ENCODE measurements around the gene IDUA.

Gene IDUA

GRCh38 chr4:1022051-1022738 lies 35.4 kb downstream of the IDUA start:
- DNase-seq (ENCODE audit: low spot score in 2 of 2): no peak
- H3K4me3 ChIP-seq: no peak overlapping the region
- H3K36me3 ChIP-seq (replicated peaks): peaks cover 15% of the 10 kb centered on the region
- no peaks in the 10 kb centered on the region for H3K4me1 ChIP-seq
- in situ Hi-C loops (cut with MboI; ENCODE audit: low sequenced_read_pairs): no loop called here
- H3K27me3 ChIP-seq (ENCODE audit: low read depth): no peaks in the 10 kb centered on the region
- H3K9me3 ChIP-seq: no peaks in the 10 kb centered on the region

GRCh38 chr4:1022739-1023066 lies 35.9 kb downstream of the IDUA start:
- Histone ChIP-seq H3K9me3 (no peaks in the 10 kb centered on the region), H3K36me3 (replicated peaks) (peaks cover 15% of the 10 kb centered on the region), H3K4me3 (no peak overlapping the region), H3K27me3 (ENCODE audit: low read depth) (no peaks in the 10 kb centered on the region), H3K4me1 (no peaks in the 10 kb centered on the region)
- in situ Hi-C loops (cut with MboI; ENCODE audit: low sequenced_read_pairs): no loop called here
- DNase-seq (ENCODE audit: low spot score in 2 of 2): no peak

- H3K4me1 ChIP-seq: no peaks in the 10 kb centered on the region
- H3K36me3 ChIP-seq (replicated peaks): peaks cover 15% of the 10 kb centered on the region
- DNase-seq (ENCODE audit: low spot score in 2 of 2): no peak
- H3K9me3 ChIP-seq: no peaks in the 10 kb centered on the region
- in situ Hi-C loops (cut with MboI; ENCODE audit: low sequenced_read_pairs): no loop called here
- no peak overlapping the region for H3K4me3 ChIP-seq
- no peaks in the 10 kb centered on the region for H3K27me3 ChIP-seq (ENCODE audit: low read depth)
These were observed 36.3 kb downstream of the IDUA start for GRCh38 chr4:1023075-1023640.

- H3K4me3 ChIP-seq: no peak overlapping the region
- H3K4me1 ChIP-seq: no peaks in the 10 kb centered on the region
- peaks cover 15% of the 10 kb centered on the region for H3K36me3 ChIP-seq (replicated peaks)
- no peaks in the 10 kb centered on the region for H3K9me3 ChIP-seq
- in situ Hi-C loops (cut with MboI; ENCODE audit: low sequenced_read_pairs): no loop called here
- no peaks in the 10 kb centered on the region for H3K27me3 ChIP-seq (ENCODE audit: low read depth)
- DNase-seq (ENCODE audit: low spot score in 2 of 2): no peak
These were observed 37.3 kb downstream of the IDUA start for GRCh38 chr4:1023895-1024740.

- Histone ChIP-seq H3K9me3 (no peaks in the 10 kb centered on the region), H3K4me1 (no peaks in the 10 kb centered on the region), H3K27me3 (ENCODE audit: low read depth) (no peaks in the 10 kb centered on the region), H3K36me3 (replicated peaks) (peaks cover 15% of the 10 kb centered on the region), H3K4me3 (no peak overlapping the region)
- no peak for DNase-seq (ENCODE audit: low spot score in 2 of 2)
- in situ Hi-C loops (cut with MboI; ENCODE audit: low sequenced_read_pairs): no loop called here
These were observed 38.2 kb downstream of the IDUA start for GRCh38 chr4:1024882-1025545.

- in situ Hi-C loops (cut with MboI; ENCODE audit: low sequenced_read_pairs): no loop called here
- Histone ChIP-seq H3K4me1 (no peaks in the 10 kb centered on the region), H3K27me3 (ENCODE audit: low read depth) (no peaks in the 10 kb centered on the region), H3K9me3 (no peaks in the 10 kb centered on the region), H3K4me3 (no peak overlapping the region), H3K36me3 (replicated peaks) (peaks cover 15% of the 10 kb centered on the region)
- DNase-seq (ENCODE audit: low spot score in 2 of 2): peak in 1 of 2 experiments; percentile 73
These were observed 39.3 kb downstream of the IDUA start for GRCh38 chr4:1026115-1026514.

GRCh38 chr4:1027219-1027914 lies 40.5 kb downstream of the IDUA start:
- Histone ChIP-seq H3K9me3 (no peaks in the 10 kb centered on the region), H3K36me3 (replicated peaks) (peaks cover 15% of the 10 kb centered on the region), H3K4me3 (no peak overlapping the region), H3K27me3 (ENCODE audit: low read depth) (peaks cover 7% of the 10 kb centered on the region; the same call in 1 of the 2 replicates), H3K4me1 (no peaks in the 10 kb centered on the region)
- in situ Hi-C loops (cut with MboI; ENCODE audit: low sequenced_read_pairs): no loop called here
- DNase-seq (ENCODE audit: low spot score in 2 of 2): no peak

- Histone ChIP-seq H3K9me3 (no peaks in the 10 kb centered on the region), H3K4me3 (no peak overlapping the region), H3K36me3 (replicated peaks) (peaks cover 15% of the 10 kb centered on the region), H3K27me3 (ENCODE audit: low read depth) (peaks cover 9% of the 10 kb centered on the region; the same call in 1 of the 2 replicates), H3K4me1 (no peaks in the 10 kb centered on the region)
- DNase-seq (ENCODE audit: low spot score in 2 of 2): no peak
- in situ Hi-C loops (cut with MboI; ENCODE audit: low sequenced_read_pairs): no loop called here
These were observed 41.0 kb downstream of the IDUA start for GRCh38 chr4:1027915-1028238.

GRCh38 chr4:1028574-1029220 lies 41.9 kb downstream of the IDUA start:
- H3K27me3 ChIP-seq (ENCODE audit: low read depth): peaks cover 9% of the 10 kb centered on the region; the same call in 1 of the 2 replicates

GRCh38 chr4:1029529-1029928 lies 42.7 kb downstream of the IDUA start:
- DNase-seq (ENCODE audit: low spot score in 2 of 2): no peak
- no peaks in the 10 kb centered on the region for H3K9me3 ChIP-seq
- H3K4me3 ChIP-seq: no peak overlapping the region
- in situ Hi-C loops (cut with MboI; ENCODE audit: low sequenced_read_pairs): no loop called here
- no peaks in the 10 kb centered on the region for H3K4me1 ChIP-seq
- peaks cover 15% of the 10 kb centered on the region for H3K36me3 ChIP-seq (replicated peaks)
- H3K27me3 ChIP-seq (ENCODE audit: low read depth): peaks cover 9% of the 10 kb centered on the region; the same call in 1 of the 2 replicates

More at GRCh38 chr4:1028574-1029220, 41.9 kb downstream of the IDUA start:
- Histone ChIP-seq H3K36me3 (replicated peaks) (peaks cover 15% of the 10 kb centered on the region), H3K4me3 (no peak overlapping the region), H3K4me1 (no peaks in the 10 kb centered on the region), H3K9me3 (no peaks in the 10 kb centered on the region)
- in situ Hi-C loops (cut with MboI; ENCODE audit: low sequenced_read_pairs): no loop called here
- no peak for DNase-seq (ENCODE audit: low spot score in 2 of 2)

- peaks cover 9% of the 10 kb centered on the region; the same call in 1 of the 2 replicates for H3K27me3 ChIP-seq (ENCODE audit: low read depth)
- H3K9me3 ChIP-seq: no peaks in the 10 kb centered on the region
- peak in 1 of 2 experiments; percentile 65 for DNase-seq (ENCODE audit: low spot score in 2 of 2)
- H3K36me3 ChIP-seq (replicated peaks): peaks cover 11% of the 10 kb centered on the region
- in situ Hi-C loops (cut with MboI; ENCODE audit: low sequenced_read_pairs): no loop called here
- no peaks in the 10 kb centered on the region for H3K4me1 ChIP-seq
- no peak overlapping the region for H3K4me3 ChIP-seq
These were observed 43.2 kb downstream of the IDUA start for GRCh38 chr4:1030031-1030430.

GRCh38 chr4:1030559-1030958 lies 43.7 kb downstream of the IDUA start:
- no peaks in the 10 kb centered on the region for H3K4me1 ChIP-seq
- no peak overlapping the region for H3K4me3 ChIP-seq
- no peaks in the 10 kb centered on the region for H3K9me3 ChIP-seq
- no peak for DNase-seq (ENCODE audit: low spot score in 2 of 2)
- H3K36me3 ChIP-seq (replicated peaks): peaks cover 6% of the 10 kb centered on the region
- in situ Hi-C loops (cut with MboI; ENCODE audit: low sequenced_read_pairs): no loop called here
- H3K27me3 ChIP-seq (ENCODE audit: low read depth): peaks cover 9% of the 10 kb centered on the region; the same call in 1 of the 2 replicates

- no peaks in the 10 kb centered on the region for H3K36me3 ChIP-seq (replicated peaks)
- peaks cover 9% of the 10 kb centered on the region; the same call in 1 of the 2 replicates for H3K27me3 ChIP-seq (ENCODE audit: low read depth)
- no peak for DNase-seq (ENCODE audit: low spot score in 2 of 2)
- no peaks in the 10 kb centered on the region for H3K9me3 ChIP-seq
- in situ Hi-C loops (cut with MboI; ENCODE audit: low sequenced_read_pairs): no loop called here
- no peak overlapping the region for H3K4me3 ChIP-seq
- H3K4me1 ChIP-seq: no peaks in the 10 kb centered on the region
These were observed 44.5 kb downstream of the IDUA start for GRCh38 chr4:1031346-1031745.

All from HAP-1 (cell line).